HepG2 (cell line): Measurements from ENCODE around the gene GRIK5. TPM values are rescaled to one million over a fixed set of nuclear protein-coding genes. Genes with fewer than 3 reads are reported as not detected.
A peak's percentile ranks its signal among the peaks of the same experiment; 100 is the strongest.

ENCODE experiments used
- ARID2 ChIP-seq: sonication (generic); formaldehyde crosslinking; IDR thresholded peaks from 2 replicates; pipeline ENCODE4 v1.8.1; 2022; ENCODE audit warnings: mild to moderate bottlenecking, missing genetic modification reagents, borderline replicate concordance
- HMG20A ChIP-seq: IDR thresholded peaks from 2 replicates; pipeline ENCODE4 v1.6.1; 2016; ENCODE audit warnings: borderline replicate concordance
- MYNN ChIP-seq: sonication (generic); formaldehyde crosslinking; IDR thresholded peaks from 2 replicates; pipeline ENCODE4 v1.4.0; 2020; ENCODE audit warnings: mild to moderate bottlenecking, low read depth, missing genetic modification reagents
- NR1H2 ChIP-seq: sonication (generic); formaldehyde crosslinking; IDR thresholded peaks from 2 replicates; pipeline ENCODE4 v1.8.1; 2022; ENCODE audit warnings: low read depth, missing genetic modification reagents, borderline replicate concordance
- NR3C1 ChIP-seq: sonication (generic); formaldehyde crosslinking; IDR thresholded peaks from 2 replicates; pipeline ENCODE4 v1.4.0; 2020; ENCODE audit warnings: missing genetic modification reagents
- SRSF4 ChIP-seq: fragments of 200-400 bp; formaldehyde crosslinking; IDR thresholded peaks from one replicate; pipeline ENCODE4 v1.6.1; 2018; ENCODE audit warnings: mild to moderate bottlenecking, low read depth, low read length, moderate library complexity; ENCODE audit not compliant: poor library complexity, severe bottlenecking
- ZNF225 ChIP-seq: sonication (generic); formaldehyde crosslinking; IDR thresholded peaks from 2 replicates; pipeline ENCODE4 v1.4.0; 2020; ENCODE audit warnings: mild to moderate bottlenecking, missing genetic modification reagents
- ZNF367 ChIP-seq: sonication (generic); formaldehyde crosslinking; IDR thresholded peaks from 2 replicates; pipeline ENCODE4 v1.4.0; 2020; ENCODE audit warnings: missing genetic modification reagents, borderline replicate concordance
- ZSCAN31 ChIP-seq: sonication (generic); formaldehyde crosslinking; IDR thresholded peaks from 2 replicates; pipeline ENCODE4 v1.5.0; 2020; ENCODE audit warnings: low read depth, mild to moderate bottlenecking, missing genetic modification reagents
- polyA plus RNA-seq, 8 experiments: library from polyadenylated mRNA; depleted of rRNA in 3 of 8; stranded (reverse) in 7 of 8; unstranded in 1 of 8; fragments of >200 nt; fragmentation: Illumina TruSeq in 4 of 8; extraction: Trizol in 4 of 8; gene quantifications; 2 replicates each; pipeline versions ENCODE4 v1.2.1 to v1.2.3, GENCODE V29; 2011 to 2016; ENCODE audit warnings: low read depth in 4 of 8, missing spikeins in 1 of 8, mixed read lengths in 1 of 8; ENCODE audit not compliant: insufficient read depth in 1 of 8
- total RNA-seq, 5 experiments: library from RNA; depleted of rRNA; stranded (reverse); fragments of >200 nt; fragmentation: Illumina TruSeq; extraction: Trizol; gene quantifications; 2 replicates each; pipeline ENCODE4 v1.2.3, GENCODE V29; 2016; ENCODE audit warnings: low read depth in 1 of 5
- TF ChIP-seq, protein P1 (sequence below): sonication (generic); formaldehyde crosslinking; IDR thresholded peaks from 2 replicates; pipeline ENCODE4 v1.4.0; 2020; ENCODE audit warnings: missing genetic modification reagents, borderline replicate concordance
- TF ChIP-seq, protein P2 (sequence below), 2 experiments: sonication (generic) in 1 of 2; formaldehyde crosslinking in 1 of 2; IDR thresholded peaks; 2 replicates each; pipeline versions ENCODE4 v1.6.1 to v1.9.0; 2014 to 2022; ENCODE audit warnings: antibody characterized with exemption in 1 of 2, borderline replicate concordance in 1 of 2, inconsistent platforms in 1 of 2, low read depth in 1 of 2, missing genetic modification reagents in 1 of 2
- TF ChIP-seq, protein P3 (sequence below): sonication (generic); formaldehyde crosslinking; IDR thresholded peaks from 2 replicates; pipeline ENCODE4 v1.4.0; 2020; ENCODE audit warnings: missing genetic modification reagents
- TF ChIP-seq, protein P4 (sequence below): sonication (generic); formaldehyde crosslinking; IDR thresholded peaks from 2 replicates; pipeline ENCODE4 v1.5.0; 2020; ENCODE audit warnings: mild to moderate bottlenecking, missing genetic modification reagents

Gene GRIK5
- total and polyA plus RNA-seq, 2 of the 13 experiments (the other 11 are each of a cell fraction or from before 2014, with no cell fraction given) = not detected

GRCh38 chr19:42075616-42076379 lies 5.8 kb upstream of the GRIK5 start, which contains the start of gene ZNF574 (continued):
- peak; percentile 80; the same call in 1 of the 2 replicates for TF ChIP-seq ZSCAN31 (CRISPR knock-in tag)
- TF ChIP-seq, protein P1, sequence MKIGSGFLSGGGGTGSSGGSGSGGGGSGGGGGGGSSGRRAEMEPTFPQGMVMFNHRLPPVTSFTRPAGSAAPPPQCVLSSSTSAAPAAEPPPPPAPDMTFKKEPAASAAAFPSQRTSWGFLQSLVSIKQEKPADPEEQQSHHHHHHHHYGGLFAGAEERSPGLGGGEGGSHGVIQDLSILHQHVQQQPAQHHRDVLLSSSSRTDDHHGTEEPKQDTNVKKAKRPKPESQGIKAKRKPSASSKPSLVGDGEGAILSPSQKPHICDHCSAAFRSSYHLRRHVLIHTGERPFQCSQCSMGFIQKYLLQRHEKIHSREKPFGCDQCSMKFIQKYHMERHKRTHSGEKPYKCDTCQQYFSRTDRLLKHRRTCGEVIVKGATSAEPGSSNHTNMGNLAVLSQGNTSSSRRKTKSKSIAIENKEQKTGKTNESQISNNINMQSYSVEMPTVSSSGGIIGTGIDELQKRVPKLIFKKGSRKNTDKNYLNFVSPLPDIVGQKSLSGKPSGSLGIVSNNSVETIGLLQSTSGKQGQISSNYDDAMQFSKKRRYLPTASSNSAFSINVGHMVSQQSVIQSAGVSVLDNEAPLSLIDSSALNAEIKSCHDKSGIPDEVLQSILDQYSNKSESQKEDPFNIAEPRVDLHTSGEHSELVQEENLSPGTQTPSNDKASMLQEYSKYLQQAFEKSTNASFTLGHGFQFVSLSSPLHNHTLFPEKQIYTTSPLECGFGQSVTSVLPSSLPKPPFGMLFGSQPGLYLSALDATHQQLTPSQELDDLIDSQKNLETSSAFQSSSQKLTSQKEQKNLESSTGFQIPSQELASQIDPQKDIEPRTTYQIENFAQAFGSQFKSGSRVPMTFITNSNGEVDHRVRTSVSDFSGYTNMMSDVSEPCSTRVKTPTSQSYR (CRISPR knock-in tag) = peak; percentile 12; the same call in 1 of the 2 replicates
- TF ChIP-seq, protein P2, sequence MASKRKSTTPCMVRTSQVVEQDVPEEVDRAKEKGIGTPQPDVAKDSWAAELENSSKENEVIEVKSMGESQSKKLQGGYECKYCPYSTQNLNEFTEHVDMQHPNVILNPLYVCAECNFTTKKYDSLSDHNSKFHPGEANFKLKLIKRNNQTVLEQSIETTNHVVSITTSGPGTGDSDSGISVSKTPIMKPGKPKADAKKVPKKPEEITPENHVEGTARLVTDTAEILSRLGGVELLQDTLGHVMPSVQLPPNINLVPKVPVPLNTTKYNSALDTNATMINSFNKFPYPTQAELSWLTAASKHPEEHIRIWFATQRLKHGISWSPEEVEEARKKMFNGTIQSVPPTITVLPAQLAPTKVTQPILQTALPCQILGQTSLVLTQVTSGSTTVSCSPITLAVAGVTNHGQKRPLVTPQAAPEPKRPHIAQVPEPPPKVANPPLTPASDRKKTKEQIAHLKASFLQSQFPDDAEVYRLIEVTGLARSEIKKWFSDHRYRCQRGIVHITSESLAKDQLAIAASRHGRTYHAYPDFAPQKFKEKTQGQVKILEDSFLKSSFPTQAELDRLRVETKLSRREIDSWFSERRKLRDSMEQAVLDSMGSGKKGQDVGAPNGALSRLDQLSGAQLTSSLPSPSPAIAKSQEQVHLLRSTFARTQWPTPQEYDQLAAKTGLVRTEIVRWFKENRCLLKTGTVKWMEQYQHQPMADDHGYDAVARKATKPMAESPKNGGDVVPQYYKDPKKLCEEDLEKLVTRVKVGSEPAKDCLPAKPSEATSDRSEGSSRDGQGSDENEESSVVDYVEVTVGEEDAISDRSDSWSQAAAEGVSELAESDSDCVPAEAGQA (IDR thresholded peaks at IDR 0.05; ENCODE audit: low read depth) = peak; percentile 90
- TF ChIP-seq, protein P2 (CRISPR knock-in tag; IDR thresholded peaks at IDR 0.05; ENCODE audit: borderline replicate concordance) = no peak
- TF ChIP-seq ZNF367 (CRISPR knock-in tag) = no peak
- no peak for TF ChIP-seq MYNN (CRISPR knock-in tag)
- no peak for TF ChIP-seq NR3C1
- TF ChIP-seq, protein P3, sequence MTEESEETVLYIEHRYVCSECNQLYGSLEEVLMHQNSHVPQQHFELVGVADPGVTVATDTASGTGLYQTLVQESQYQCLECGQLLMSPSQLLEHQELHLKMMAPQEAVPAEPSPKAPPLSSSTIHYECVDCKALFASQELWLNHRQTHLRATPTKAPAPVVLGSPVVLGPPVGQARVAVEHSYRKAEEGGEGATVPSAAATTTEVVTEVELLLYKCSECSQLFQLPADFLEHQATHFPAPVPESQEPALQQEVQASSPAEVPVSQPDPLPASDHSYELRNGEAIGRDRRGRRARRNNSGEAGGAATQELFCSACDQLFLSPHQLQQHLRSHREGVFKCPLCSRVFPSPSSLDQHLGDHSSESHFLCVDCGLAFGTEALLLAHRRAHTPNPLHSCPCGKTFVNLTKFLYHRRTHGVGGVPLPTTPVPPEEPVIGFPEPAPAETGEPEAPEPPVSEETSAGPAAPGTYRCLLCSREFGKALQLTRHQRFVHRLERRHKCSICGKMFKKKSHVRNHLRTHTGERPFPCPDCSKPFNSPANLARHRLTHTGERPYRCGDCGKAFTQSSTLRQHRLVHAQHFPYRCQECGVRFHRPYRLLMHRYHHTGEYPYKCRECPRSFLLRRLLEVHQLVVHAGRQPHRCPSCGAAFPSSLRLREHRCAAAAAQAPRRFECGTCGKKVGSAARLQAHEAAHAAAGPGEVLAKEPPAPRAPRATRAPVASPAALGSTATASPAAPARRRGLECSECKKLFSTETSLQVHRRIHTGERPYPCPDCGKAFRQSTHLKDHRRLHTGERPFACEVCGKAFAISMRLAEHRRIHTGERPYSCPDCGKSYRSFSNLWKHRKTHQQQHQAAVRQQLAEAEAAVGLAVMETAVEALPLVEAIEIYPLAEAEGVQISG (CRISPR knock-in tag) = peak; percentile 98
- 0 out of 2 replicates have a peak, but pooled peaks have one; percentile 40 for TF ChIP-seq ARID2
- no peak for TF ChIP-seq HMG20A
- no peak for TF ChIP-seq ZNF225 (CRISPR knock-in tag)
- no peak for TF ChIP-seq SRSF4
- no peak for TF ChIP-seq NR1H2 (CRISPR knock-in tag)
- TF ChIP-seq, protein P4, sequence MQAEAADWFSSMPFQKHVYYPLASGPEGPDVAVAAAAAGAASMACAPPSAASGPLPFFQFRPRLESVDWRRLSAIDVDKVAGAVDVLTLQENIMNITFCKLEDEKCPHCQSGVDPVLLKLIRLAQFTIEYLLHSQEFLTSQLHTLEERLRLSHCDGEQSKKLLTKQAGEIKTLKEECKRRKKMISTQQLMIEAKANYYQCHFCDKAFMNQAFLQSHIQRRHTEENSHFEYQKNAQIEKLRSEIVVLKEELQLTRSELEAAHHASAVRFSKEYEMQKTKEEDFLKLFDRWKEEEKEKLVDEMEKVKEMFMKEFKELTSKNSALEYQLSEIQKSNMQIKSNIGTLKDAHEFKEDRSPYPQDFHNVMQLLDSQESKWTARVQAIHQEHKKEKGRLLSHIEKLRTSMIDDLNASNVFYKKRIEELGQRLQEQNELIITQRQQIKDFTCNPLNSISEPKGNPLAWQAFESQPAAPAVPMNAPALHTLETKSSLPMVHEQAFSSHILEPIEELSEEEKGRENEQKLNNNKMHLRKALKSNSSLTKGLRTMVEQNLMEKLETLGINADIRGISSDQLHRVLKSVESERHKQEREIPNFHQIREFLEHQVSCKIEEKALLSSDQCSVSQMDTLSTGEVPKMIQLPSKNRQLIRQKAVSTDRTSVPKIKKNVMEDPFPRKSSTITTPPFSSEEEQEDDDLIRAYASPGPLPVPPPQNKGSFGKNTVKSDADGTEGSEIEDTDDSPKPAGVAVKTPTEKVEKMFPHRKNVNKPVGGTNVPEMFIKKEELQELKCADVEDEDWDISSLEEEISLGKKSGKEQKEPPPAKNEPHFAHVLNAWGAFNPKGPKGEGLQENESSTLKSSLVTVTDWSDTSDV = no peak
